HL-60 (cell line): ENCODE results near the gene AMPD3.

ENCODE experiments used
- DNase-seq, 2 experiments: peaks; one replicate each; pipeline ENCODE4 v3.0.0-alpha.2; 2010 to 2020; ENCODE audit warnings: low read depth in 1 of 2, low spot score in 1 of 2
- H3K27ac ChIP-seq: fragments of 250-450 bp; sonication (Bioruptor Pico); replicated peaks from 2 replicates; pipeline ENCODE4 v1.5.1; 2020; ENCODE audit warnings: mild to moderate bottlenecking, moderate library complexity
- H3K27me3 ChIP-seq: fragments of 250-450 bp; sonication (Bioruptor Pico); 2 replicates; pipeline ENCODE4 v1.5.1; 2021; ENCODE audit warnings: mild to moderate bottlenecking, moderate library complexity; ENCODE audit not compliant: insufficient read depth, poor library complexity, severe bottlenecking
- H3K4me3 ChIP-seq: replicated peaks from 2 replicates; pipeline ENCODE4 v1.5.1; 2011; ENCODE audit warnings: mild to moderate bottlenecking, control low read depth, low read length; ENCODE audit not compliant: insufficient read depth
- GABPA ChIP-seq: IDR thresholded peaks from 2 replicates; pipeline ENCODE4 v1.6.1; 2012; ENCODE audit warnings: low read depth
- POLR2AphosphoS5 ChIP-seq: IDR thresholded peaks from 2 replicates; pipeline ENCODE4 v1.6.1; 2012; ENCODE audit warnings: low read depth
- REST ChIP-seq: IDR thresholded peaks from 2 replicates; pipeline ENCODE4 v1.6.1; 2012; ENCODE audit warnings: low read depth; ENCODE audit not compliant: insufficient replicate concordance
- SPI1 ChIP-seq: IDR thresholded peaks from 2 replicates; pipeline ENCODE4 v1.6.1; 2012; ENCODE audit warnings: low read depth, mild to moderate bottlenecking, borderline replicate concordance
- TF ChIP-seq, protein P1 (sequence below): IDR thresholded peaks from one replicate; pipeline ENCODE4 v1.5.1; 2011; ENCODE audit warnings: low read length, control low read depth, inconsistent platforms; ENCODE audit not compliant: insufficient read depth

AMPD3 gene

GRCh38 chr11:10542776-10543175 is 87.7 kb downstream of the AMPD3 start:
- DNase-seq = no peak
- Histone ChIP-seq H3K27me3 (no peaks in the 10 kb centered on the region), H3K4me3 (no peak overlapping the region)

GRCh38 chr11:10543782-10544181 is 88.7 kb downstream of the AMPD3 start:
- Histone ChIP-seq H3K4me3 (no peak overlapping the region), H3K27ac (no peak overlapping the region), H3K27me3 (no peaks in the 10 kb centered on the region)
- DNase-seq = no peak
- TF ChIP-seq REST = no peak
- TF ChIP-seq GABPA = no peak
- TF ChIP-seq POLR2AphosphoS5 = no peak
- TF ChIP-seq SPI1 = no peak
- TF ChIP-seq, protein P1, sequence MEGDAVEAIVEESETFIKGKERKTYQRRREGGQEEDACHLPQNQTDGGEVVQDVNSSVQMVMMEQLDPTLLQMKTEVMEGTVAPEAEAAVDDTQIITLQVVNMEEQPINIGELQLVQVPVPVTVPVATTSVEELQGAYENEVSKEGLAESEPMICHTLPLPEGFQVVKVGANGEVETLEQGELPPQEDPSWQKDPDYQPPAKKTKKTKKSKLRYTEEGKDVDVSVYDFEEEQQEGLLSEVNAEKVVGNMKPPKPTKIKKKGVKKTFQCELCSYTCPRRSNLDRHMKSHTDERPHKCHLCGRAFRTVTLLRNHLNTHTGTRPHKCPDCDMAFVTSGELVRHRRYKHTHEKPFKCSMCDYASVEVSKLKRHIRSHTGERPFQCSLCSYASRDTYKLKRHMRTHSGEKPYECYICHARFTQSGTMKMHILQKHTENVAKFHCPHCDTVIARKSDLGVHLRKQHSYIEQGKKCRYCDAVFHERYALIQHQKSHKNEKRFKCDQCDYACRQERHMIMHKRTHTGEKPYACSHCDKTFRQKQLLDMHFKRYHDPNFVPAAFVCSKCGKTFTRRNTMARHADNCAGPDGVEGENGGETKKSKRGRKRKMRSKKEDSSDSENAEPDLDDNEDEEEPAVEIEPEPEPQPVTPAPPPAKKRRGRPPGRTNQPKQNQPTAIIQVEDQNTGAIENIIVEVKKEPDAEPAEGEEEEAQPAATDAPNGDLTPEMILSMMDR = no peak

More at GRCh38 chr11:10542776-10543175, 87.7 kb downstream of the AMPD3 start:
- TF ChIP-seq GABPA = no peak
- TF ChIP-seq SPI1 = no peak
- no peak for TF ChIP-seq POLR2AphosphoS5
- no peak for TF ChIP-seq REST
- TF ChIP-seq, protein P1 = no peak
- H3K27ac ChIP-seq = no peak overlapping the region

- TF ChIP-seq POLR2AphosphoS5 (peak; percentile 97), SPI1 (peak; percentile 93), GABPA (peak; percentile 37; the same call in 1 of the 2 replicates), REST (no peak)
- TF ChIP-seq, protein P1 = no peak
- no peak overlapping the region for H3K4me3 ChIP-seq
- H3K27me3 ChIP-seq = no peaks in the 10 kb centered on the region
- H3K27ac ChIP-seq = peak overlapping the region; percentile 37
- peak; percentile 37 to 84 for DNase-seq
These were observed 89.7 kb downstream of the AMPD3 start for GRCh38 chr11:10544491-10545465.
